KOPT-K1 (cell line): ENCODE results near the gene SFTA2.
A peak's percentile ranks its signal among the peaks of the same experiment; 100 is the strongest.

ENCODE experiments used
- H3K27ac ChIP-seq: fragments of 200-600 bp; sonication (generic); 2 replicates; pipeline ENCODE4 v1.5.1; 2016; ENCODE audit warnings: antibody characterized with exemption, mild to moderate bottlenecking, low read depth, low read length; ENCODE audit not compliant: poor library complexity, severe bottlenecking
- H3K36me3 ChIP-seq: fragments of 200-600 bp; sonication (generic); 2 replicates; pipeline ENCODE4 v1.5.1; 2017; ENCODE audit warnings: antibody characterized with exemption, mild to moderate bottlenecking, low read length, moderate library complexity; ENCODE audit not compliant: insufficient read depth
- H3K9me3 ChIP-seq: fragments of 200-600 bp; sonication (generic); 2 replicates; pipeline ENCODE4 v1.5.1; 2017; ENCODE audit warnings: antibody characterized with exemption, low read length, mild to moderate bottlenecking; ENCODE audit not compliant: insufficient read depth, poor library complexity, severe bottlenecking

SFTA2 gene

DNA sequence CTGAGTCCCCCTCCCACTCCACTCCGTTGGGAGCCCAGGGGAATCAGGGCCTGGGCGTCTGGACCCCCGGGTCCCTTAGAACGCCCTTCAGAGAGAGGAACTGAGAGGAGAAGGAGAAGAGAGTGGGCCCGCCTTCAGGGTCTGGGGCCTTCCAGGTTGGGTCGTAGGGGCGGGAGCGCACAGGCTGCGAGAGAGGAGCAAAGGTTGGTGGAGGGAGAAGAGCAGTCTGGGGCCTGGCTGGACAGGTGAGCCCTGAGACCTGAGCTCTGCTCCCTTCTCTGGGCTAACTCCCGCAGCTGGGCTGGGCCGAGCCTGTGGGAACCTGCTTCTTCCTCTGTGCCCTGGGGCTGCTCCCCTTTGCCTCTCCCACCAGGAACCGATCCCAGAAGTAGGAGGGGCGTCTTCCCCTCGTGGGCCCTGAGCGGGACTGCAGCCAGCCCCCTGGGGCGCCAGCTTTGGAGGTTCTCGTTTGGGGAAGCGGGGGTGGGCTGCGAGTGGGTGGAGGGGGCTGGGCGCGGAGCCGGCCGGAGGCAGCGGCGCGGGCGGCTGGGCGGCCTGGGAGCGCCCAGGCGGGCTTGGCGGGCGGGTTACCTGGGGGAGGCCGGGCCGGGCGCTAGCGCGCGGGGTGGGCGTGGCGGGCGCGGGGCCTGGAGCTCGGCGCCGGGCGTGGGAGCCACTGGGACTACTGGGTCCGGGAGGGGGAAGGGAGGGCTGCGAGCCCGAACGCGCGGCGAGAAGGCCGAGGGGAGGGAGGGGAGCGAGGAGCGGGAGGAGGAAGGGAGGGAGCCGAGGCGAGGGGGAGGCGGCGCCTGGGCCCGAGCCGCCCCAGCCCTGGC lies 48.1 kb downstream of the SFTA2 start, which contains the start of gene DDR1:
TSS of gene DDR1 (plus strand) at position 835 of the 836 bp plus-strand sequence. CDS start 4,211 bp downstream, outside the sequence.
- H3K9me3 ChIP-seq: no peaks in the 10 kb centered on the region
- no peaks in the 10 kb centered on the region for H3K36me3 ChIP-seq
- H3K27ac ChIP-seq: peak within 1 kb of the TSS; percentile 48

DNA sequence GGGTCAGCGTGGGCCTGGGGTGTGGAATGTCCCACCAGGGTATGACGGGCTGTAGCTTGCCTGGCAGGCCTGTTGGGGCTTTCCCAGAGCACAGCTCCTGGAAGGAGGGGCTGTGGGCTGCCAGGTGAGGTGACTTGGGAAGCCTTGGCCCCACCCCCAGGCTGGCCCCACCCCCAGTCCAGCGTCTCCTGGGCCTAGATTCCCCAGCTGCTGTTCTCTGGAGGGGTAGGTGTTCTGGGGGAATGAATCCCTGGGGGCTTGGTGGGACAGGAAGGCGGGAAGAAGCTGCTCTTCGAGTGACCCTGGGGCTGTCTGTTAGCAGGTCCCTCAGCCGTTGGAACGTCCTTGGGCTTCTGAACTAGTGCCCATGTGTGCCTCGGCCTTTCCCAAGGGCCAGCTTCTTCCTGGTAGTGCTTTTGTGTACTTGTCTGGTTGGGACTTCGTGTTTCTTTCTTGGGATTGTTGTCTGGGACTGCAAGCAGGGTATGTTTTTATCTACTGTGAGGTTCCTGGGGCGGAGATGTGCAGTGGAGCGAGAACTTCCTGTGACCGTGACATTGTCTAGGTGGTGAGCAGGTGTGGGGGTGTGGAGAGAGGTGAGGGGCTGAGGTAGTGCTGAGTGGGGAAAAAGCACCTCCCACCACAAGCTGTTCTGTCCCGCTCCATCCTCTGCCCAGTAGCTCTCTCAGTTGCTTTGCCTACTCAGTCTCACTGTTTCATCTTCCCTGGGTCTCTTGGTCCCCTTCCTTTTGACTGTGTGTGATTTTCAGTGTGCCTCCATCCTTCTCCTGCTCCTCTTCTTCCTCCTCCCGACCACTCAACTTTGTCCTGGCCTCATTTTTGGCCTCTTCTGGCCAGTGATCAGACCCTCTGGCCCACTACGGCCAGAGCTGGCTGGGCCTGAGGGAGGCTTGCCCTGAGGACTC lies 48.9 kb downstream of the SFTA2 start:
- Histone ChIP-seq H3K36me3 (no peaks in the 10 kb centered on the region), H3K9me3 (no peaks in the 10 kb centered on the region), H3K27ac (no peak overlapping the region)

DNA sequence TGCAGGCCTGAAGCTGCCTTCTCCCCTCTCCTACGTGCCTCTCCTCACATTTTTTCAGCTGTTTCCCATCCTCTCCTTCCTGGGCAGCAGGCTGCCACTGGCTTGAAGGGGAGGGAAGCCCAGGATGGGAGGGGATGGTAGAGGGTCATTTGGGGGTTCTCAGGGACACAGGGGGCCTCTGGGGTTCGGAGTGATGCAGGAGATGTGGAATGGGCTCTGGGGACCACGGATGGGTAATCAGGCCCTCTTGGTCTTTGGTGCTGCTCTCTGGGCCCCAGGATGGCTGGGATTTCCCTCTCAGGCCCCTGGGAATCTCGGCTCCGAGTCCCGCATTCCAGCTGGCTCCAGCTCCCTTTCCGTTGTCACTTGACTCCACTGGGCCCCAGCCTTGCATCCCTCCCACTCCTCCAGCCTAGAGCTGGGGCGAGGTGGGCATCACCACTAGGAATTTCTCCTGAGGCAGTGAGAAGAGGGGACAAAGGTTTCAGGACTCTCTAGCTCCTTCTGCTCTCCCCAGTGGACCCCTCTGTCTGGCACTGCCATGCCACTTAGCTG lies 49.7 kb downstream of the SFTA2 start:
- H3K27ac ChIP-seq: no peak overlapping the region
- no peaks in the 10 kb centered on the region for H3K36me3 ChIP-seq
- no peaks in the 10 kb centered on the region for H3K9me3 ChIP-seq

DNA sequence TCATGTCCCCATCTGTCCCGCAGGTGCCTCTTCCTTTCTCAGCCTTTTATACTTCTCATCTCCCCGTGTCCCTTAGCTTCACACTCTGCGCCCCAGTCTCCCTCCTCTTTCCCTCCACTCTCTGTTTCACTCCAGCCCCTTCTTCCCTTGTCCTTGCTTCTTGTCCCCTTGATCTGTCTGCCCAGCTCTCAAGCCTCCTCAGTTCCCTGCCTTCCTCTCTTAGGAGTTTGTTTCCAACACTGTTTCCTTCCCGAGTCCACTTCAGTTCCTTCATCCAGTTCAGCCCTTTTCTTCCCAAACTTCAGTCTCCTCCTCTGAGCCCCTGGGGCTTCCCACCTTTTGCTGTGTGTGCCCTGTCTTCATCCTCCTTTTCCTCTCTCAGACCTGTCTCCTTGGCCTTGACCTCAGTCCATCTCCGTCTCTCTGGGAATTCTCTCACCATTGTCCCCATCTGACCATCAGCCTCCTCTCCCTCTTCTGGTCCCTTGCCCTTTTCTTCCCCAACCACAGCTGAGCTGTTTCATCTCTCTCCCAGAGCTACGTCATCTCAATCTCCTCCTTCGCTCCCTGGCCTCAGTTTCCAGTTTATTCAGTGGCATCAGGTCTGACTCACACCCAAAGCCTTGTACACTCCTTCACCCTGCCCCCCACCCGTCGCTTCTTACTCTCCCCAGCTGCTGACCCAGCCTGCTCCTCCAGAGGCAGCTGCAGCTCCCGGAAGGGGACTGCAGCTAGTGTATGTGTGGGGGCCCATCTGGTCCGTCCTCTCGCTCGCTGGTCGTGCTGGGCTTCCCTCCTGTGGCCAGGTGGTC lies 50.4 kb downstream of the SFTA2 start:
- Histone ChIP-seq H3K27ac (no peak overlapping the region), H3K36me3 (no peaks in the 10 kb centered on the region), H3K9me3 (no peaks in the 10 kb centered on the region)
